Lower leg skin (tissue), 3 donors: ENCODE results near the gene LIF.

Experiments
- POLR2A ChIP-seq, 2 donors: fragments of 450-650 bp; IDR thresholded peaks; one replicate each; pipeline ENCODE4 v1.6.1; 2016 to 2017; ENCODE audit warnings: antibody characterized with exemption in 2 of 2, mild to moderate bottlenecking in 1 of 2, moderate library complexity in 1 of 2
- TF ChIP-seq, protein P1 (sequence below), 3 donors: fragments of 450-650 bp; IDR thresholded peaks; one replicate each; pipeline ENCODE4 v1.5.1; 2016; ENCODE audit warnings: antibody characterized with exemption in 3 of 3, mild to moderate bottlenecking in 3 of 3, moderate library complexity in 2 of 3

DNA sequence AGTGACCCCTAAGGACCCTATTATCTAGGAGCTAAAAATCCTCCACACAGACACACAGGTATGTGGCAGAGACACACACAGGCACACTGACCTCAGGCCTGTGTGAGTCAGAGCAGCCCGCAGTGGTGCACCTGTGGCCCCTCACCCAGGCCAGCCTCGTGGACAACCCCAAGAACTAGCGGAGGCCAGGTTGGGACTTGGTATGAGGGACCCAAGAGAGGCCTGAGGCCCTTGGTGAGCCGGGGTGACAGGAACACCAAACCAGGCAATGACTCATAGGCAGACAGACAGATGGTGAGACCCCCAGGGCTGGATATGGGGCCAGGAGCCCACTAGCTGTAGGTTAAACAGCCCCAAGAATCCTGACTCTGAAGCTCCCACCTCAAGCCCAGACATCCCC, 36.8 kb upstream of the LIF start:
- TF ChIP-seq, protein P1, sequence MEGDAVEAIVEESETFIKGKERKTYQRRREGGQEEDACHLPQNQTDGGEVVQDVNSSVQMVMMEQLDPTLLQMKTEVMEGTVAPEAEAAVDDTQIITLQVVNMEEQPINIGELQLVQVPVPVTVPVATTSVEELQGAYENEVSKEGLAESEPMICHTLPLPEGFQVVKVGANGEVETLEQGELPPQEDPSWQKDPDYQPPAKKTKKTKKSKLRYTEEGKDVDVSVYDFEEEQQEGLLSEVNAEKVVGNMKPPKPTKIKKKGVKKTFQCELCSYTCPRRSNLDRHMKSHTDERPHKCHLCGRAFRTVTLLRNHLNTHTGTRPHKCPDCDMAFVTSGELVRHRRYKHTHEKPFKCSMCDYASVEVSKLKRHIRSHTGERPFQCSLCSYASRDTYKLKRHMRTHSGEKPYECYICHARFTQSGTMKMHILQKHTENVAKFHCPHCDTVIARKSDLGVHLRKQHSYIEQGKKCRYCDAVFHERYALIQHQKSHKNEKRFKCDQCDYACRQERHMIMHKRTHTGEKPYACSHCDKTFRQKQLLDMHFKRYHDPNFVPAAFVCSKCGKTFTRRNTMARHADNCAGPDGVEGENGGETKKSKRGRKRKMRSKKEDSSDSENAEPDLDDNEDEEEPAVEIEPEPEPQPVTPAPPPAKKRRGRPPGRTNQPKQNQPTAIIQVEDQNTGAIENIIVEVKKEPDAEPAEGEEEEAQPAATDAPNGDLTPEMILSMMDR (IDR thresholded peaks at IDR 0.05): no peak
- no peak for TF ChIP-seq POLR2A (IDR thresholded peaks at IDR 0.05)
